GM12872 (cell line): Measurements from ENCODE around the gene AMELX.

Source experiments
- CTCF ChIP-seq: IDR thresholded peaks from 3 replicates; pipeline ENCODE4 v1.5.1; 2011; ENCODE audit warnings: low read depth, mild to moderate bottlenecking, low read length, moderate library complexity; ENCODE audit not compliant: insufficient read depth

The AMELX gene

GRCh38 chrX:11265352-11265751 is 27.9 kb upstream of the AMELX start:
- no peak for TF ChIP-seq CTCF

- no peak for TF ChIP-seq CTCF
Measured at GRCh38 chrX:11266573-11267003, 26.6 kb upstream of the AMELX start.

- TF ChIP-seq CTCF: no peak
Measured at GRCh38 chrX:11267425-11267824, 25.8 kb upstream of the AMELX start.

GRCh38 chrX:11269006-11269405 is 24.2 kb upstream of the AMELX start:
- no peak for TF ChIP-seq CTCF

GRCh38 chrX:11269996-11270395 is 23.2 kb upstream of the AMELX start:
- no peak for TF ChIP-seq CTCF

- no peak for TF ChIP-seq CTCF
Measured at GRCh38 chrX:11272290-11272689, 20.9 kb upstream of the AMELX start.

GRCh38 chrX:11272863-11273262 is 20.4 kb upstream of the AMELX start:
- no peak for TF ChIP-seq CTCF

- no peak for TF ChIP-seq CTCF
Measured at GRCh38 chrX:11273544-11273943, 19.7 kb upstream of the AMELX start.
